Rectal smooth muscle tissue (tissue), 1 donor: Measurements from ENCODE around the gene P2RX6.
"Not testable (repeated sequence)": the region's sequence is repeated elsewhere in the genome, so short reads cannot be mapped to it uniquely, and the experiment has no call there.

Experiments
- H3K27ac ChIP-seq: one replicate; pipeline ENCODE4 v1.7.0; 2013; ENCODE audit warnings: low read depth, low read length, inconsistent platforms
- H3K27me3 ChIP-seq: one replicate; pipeline ENCODE4 v1.7.0; 2013; ENCODE audit warnings: low read length; ENCODE audit not compliant: control insufficient read depth, insufficient read depth
- H3K36me3 ChIP-seq: one replicate; pipeline ENCODE4 v1.7.0; 2013; ENCODE audit warnings: low read length; ENCODE audit not compliant: control insufficient read depth, insufficient read depth
- H3K4me1 ChIP-seq: one replicate; pipeline ENCODE4 v1.7.0; 2013; ENCODE audit warnings: low read length; ENCODE audit not compliant: control insufficient read depth, insufficient read depth
- H3K4me3 ChIP-seq: one replicate; pipeline ENCODE4 v1.7.0; 2013; ENCODE audit warnings: low read length
- H3K9ac ChIP-seq: one replicate; pipeline ENCODE4 v1.7.0; 2013; ENCODE audit warnings: low read length

The P2RX6 gene

DNA sequence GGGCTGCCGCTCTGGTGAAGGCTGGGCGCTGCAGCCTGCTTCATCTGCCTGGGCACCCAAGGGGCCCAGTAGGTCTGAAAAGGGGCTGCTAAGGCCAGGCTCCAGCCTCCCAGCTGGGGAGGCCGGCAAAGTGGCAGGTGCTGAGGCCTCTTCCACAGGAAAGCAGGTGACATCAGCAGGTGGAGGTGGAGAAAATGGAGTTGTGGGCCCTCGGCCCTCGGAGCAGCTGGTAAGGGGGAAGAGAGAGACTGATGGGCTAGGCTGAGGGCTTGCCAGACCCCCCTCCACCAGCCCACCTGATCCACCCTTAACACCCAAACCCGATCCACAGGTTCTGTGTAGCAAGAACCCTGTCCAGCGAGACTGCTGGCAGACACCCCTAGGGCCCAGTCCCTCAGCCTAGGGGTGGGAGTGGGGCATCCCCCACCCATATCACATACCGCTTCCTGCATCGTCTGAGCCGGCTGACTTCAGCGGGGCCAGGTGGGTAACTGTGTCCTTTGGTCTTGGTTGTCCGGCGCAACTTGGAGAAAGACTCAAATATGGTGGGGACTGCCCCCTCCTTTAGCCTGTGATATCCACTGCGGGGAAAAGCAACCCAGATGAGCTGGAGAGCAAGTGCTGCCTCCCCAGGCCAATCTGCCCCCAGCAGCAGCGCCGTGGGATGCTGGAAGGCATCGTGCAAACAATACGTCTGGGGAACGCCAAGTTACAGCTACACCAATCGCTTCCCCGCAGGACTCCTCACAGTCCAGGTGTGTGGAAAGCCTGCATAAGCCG, 14.6 kb upstream of the P2RX6 start:
- Histone ChIP-seq H3K9ac (peak overlapping the region; percentile 63), H3K4me1 (peaks cover 17% of the 10 kb centered on the region), H3K27me3 (no peaks in the 10 kb centered on the region), H3K36me3 (peaks cover 18% of the 10 kb centered on the region), H3K4me3 (peak overlapping the region; percentile 79), H3K27ac (peak overlapping the region; percentile 98)

DNA sequence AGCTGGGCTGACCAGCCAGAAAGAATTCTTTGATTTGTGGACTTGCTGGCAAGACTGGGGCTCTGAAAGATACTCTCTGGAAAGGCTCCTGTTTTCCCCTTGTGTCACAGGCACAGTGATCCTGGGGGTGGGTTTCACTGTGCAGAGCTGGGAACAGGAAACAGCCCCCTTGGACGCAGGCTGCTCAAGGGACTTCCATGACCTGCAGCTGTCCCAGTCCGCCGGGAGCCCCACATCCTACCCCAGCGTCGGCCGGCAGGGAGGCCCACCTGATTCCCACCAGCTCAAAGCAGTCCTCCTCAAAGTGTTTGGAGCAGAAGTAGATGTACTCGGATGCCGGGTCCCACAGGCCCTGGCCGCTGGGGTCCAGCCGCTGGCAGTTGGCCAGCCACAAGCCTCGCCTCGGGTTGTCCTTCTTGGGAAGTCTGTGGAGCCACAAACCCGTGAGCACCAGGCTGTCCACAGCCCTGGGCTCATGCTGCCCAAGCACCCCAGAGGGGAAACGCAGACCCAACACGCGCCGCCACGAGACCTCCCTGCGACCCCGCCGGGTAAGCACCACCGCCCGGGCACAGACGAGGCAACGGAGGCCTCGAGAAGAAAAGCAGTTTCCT, 13.9 kb upstream of the P2RX6 start:
- Histone ChIP-seq H3K27me3 (no peaks in the 10 kb centered on the region), H3K27ac (peak overlapping the region; percentile 98), H3K4me1 (peaks cover 17% of the 10 kb centered on the region), H3K9ac (peak overlapping the region; percentile 63), H3K4me3 (peak overlapping the region; percentile 79), H3K36me3 (peaks cover 18% of the 10 kb centered on the region)

DNA sequence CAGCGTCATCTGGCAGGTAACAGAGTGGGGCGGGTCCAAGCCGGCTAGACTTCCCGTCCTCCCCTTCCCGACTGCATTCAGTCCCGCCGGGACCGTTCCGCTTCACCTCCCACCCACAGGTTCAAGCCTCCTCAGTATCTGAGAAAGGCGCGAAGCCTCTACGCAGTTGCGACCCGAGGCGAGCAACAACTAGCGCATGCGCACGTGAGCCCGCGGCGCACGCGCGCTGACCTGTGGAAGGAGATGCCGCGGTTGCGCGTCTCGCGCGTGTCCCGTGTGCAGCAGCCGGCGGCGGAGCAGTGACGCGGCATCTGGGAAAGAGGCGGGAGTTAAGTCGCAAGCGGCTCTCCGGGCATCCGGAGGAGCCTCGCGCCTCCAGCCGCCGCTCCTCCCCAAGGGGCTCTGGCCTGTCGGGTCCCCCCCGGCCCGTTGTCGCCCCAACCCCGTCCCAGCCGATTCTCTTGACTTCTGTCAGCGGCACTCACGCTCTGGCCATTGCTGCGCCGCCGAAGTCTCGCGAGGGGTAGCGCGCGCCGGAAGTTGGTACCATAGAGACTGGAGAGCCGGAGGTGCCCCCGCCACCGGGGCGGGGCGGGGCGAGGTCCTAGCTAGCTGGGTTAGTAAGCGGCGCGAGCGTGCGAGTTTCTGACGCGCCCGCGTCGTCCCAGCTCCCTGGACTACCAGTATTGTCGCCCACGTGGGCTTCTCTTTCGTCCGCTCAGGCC, 13.2 kb upstream of the P2RX6 start, which contains the start of gene THAP7:
Gene THAP7 (minus strand): TSS at position 518 of the 725 bp plus-strand sequence. CDS start 207 bp downstream, at position 311.
- H3K4me3 ChIP-seq: peak within 1 kb of the TSS; percentile 79
- peak within 1 kb of the TSS; percentile 70 for H3K9ac ChIP-seq
- H3K36me3 ChIP-seq: peaks cover 16% of the 10 kb centered on the region
- peak within 1 kb of the TSS; percentile 98 for H3K27ac ChIP-seq
- peaks cover 17% of the 10 kb centered on the region for H3K4me1 ChIP-seq
- no peaks in the 10 kb centered on the region for H3K27me3 ChIP-seq

DNA sequence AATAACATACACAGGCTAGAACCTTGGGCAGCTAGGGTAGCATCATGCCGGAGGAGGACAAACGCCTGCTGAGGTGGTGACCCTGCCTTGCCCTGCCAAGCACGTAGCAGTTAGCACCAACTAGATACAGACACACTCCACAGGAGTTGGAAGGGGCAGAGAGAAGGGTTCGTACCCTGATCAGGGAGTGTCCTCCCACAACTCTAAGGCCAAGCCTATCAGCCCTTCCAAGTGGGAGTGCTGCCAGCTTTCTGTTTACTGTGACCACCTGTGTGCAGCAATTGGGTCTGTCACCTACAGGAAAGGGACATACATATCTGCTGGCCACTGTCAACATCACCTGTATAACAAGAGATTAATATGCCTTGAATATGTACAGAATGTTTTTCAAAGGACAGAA, 11.2 kb upstream of the P2RX6 start:
- Histone ChIP-seq H3K27ac (no peak overlapping the region), H3K9ac (no peak overlapping the region), H3K36me3 (peaks cover 10% of the 10 kb centered on the region), H3K4me3 (no peak overlapping the region), H3K4me1 (peaks cover 17% of the 10 kb centered on the region), H3K27me3 (no peaks in the 10 kb centered on the region)

DNA sequence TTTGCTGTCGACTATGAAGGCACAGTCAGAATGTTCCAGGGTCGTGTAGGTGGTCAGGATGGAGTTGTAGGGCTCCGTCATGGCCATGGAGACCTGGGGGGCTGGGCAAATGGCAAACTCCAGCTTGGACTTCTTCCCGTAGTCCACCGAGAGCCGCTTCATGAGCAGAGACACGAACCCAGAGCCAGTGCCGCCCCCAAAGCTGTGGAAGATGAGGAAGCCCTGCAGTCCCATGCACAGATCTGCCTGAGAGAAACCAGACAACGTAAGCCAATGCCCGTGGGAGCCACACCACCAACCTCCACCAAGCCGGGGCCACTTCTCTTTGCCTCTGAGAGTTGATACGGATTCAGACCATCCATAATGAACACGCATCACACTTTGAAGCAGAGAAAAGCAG, 5.8 kb upstream of the P2RX6 start:
- not testable (repeated sequence) for H3K27me3 ChIP-seq, H3K4me3 ChIP-seq, H3K36me3 ChIP-seq, H3K9ac ChIP-seq, H3K27ac ChIP-seq, H3K4me1 ChIP-seq

DNA sequence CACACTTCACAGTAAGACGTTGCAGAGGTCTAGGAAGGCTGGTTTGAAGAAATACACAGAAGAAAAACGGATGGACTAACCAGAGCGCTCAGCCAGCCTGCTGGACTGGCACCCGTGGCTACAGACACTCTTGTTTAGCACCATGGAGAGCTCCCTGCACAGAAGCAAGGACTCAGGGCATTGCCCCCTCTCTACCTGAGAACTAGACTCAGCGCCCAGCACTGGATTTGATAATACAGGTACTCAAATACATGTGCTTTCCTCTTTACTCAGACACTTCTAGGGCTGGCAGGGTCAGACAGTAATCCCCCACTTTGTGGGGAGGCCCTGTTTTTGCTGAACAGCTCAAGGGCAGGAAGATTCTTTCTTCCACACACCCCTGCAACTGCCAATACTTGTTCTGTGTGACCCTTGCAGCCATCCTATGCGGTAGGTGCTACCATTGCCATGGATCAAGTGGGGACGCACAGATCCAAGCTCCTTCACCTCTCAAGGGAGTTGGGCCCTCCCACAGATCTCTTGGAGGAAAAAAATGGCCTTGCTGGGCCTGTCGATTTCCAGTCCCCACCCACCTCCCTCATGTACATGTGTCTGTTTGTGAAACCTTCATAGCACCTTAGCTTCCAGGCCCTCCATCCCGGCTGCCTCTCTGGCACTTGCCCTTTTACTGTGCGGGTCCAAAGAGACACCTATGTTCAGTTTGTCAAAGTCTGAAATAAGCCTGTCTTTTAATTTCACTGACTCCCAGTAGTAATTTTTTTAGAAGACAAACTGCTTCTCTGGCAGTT, 5.1 kb upstream of the P2RX6 start:
- H3K27me3 ChIP-seq: no peaks in the 10 kb centered on the region
- H3K4me1 ChIP-seq: peaks cover 9% of the 10 kb centered on the region
- H3K9ac ChIP-seq: no peak overlapping the region
- H3K27ac ChIP-seq: no peak overlapping the region
- no peak overlapping the region for H3K4me3 ChIP-seq
- H3K36me3 ChIP-seq: no peaks in the 10 kb centered on the region

DNA sequence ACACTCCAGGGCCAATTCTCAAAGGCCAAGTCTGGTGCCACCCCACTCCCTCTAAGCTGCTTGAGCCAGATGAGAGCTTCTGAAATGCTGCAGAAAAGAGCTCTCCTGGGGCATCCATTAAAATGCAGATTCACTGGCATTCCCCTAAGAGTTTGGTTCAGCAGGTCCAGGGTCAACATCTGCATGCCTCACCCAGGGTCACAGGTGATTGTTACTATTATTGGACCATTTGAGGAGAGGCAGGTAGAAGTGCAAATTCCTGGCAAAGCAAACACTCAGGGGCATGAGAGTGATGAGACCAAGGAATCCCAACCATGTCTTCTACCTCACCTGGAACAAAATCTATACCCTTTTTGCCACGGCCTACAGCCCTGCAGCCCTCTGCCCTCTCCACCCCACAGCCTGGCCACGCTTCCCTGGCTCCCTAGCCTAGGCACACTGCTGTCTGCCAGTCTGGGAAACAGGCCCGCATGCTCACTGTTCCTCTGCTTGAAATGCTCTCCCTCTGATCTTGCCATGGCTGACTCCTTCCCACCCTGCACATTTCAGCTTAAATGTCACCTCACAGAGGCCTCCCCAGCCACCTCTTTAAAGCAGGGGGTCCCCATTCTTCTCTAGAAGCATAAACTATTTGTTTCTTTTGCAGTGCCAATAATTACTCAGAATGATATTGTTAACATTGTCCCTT, 4.4 kb upstream of the P2RX6 start:
- Histone ChIP-seq H3K4me1 (peaks cover 12% of the 10 kb centered on the region), H3K9ac (no peak overlapping the region), H3K4me3 (no peak overlapping the region), H3K27ac (no peak overlapping the region), H3K36me3 (no peaks in the 10 kb centered on the region), H3K27me3 (no peaks in the 10 kb centered on the region)

DNA sequence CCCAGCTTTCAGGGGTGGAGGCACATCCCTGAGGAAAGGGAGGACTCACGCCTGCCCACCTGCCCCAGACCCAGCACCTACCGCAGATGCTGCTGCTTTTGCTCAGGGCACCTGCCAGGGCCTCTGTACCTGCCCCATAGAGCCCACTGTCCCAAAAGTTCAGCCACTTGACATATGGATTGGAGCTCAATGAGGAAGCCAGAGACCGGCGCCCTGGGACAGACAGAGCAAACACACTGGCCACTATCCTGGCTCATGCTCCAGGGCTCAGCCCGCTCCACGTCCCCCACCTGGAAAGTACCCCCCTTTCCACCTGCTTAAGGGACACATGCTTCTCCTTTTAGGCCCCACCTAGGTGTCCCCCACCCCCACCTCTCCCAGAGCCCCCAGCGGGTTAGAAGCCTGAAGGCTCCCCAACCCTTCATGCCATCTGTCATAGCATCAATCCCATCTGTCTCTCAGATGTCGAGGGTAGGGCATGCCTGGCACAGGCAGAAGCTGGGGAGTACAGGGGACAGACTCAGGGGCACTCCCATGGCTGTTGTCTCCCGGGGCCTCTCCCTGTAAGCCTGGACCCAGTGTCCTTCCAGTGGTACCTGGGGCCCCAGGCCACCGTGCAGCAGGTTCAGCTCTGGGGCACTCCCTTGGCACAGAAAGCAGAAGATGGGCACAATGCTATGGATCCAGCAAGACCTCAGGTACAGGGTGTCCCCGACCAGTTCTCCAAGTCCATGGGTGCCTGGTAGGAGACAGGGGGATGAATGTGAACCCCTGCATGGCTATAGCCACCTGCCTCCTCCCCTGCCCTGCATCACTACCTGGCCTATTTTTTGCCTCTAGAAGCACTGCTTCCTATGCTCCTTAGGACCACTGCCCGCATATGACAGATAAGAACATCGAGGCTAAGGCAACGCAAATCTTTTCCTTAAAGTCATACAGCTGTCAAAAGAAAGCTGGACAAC, 2.2 kb upstream of the P2RX6 start:
- H3K27me3 ChIP-seq: no peaks in the 10 kb centered on the region
- H3K4me3 ChIP-seq: no peak overlapping the region
- no peak overlapping the region for H3K27ac ChIP-seq
- peaks cover 12% of the 10 kb centered on the region for H3K4me1 ChIP-seq
- H3K36me3 ChIP-seq: no peaks in the 10 kb centered on the region
- no peak overlapping the region for H3K9ac ChIP-seq

DNA sequence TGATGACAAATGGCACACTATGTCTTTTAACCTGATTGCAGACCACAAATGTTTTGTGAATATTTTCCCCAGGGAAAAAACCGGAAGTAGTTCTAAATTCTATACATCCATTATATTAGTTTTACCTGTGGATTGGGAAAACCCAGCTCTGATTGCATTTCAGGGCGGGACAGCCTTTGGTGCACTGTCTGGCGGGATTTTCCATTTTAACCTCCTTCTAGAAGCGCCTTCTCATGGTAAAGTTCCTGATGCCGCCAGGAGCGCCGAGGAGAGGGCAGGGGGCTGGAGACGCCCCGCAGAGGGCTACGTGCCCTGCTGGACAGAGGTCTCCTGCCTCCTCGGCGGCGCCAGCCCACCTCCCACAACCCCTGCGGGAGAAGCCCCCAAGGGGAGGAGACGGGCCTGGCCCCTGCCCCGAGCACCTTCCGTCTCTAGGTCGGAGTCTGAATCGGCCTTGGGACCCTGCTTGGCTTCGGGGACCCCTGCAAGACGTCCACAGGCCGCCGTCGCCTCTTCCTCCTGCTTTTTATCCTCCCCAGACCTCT, 1.2 kb upstream of the P2RX6 start:
- Histone ChIP-seq H3K27ac (peak overlapping the region; percentile 23), H3K9ac (no peak overlapping the region), H3K4me3 (peak overlapping the region; percentile 53), H3K36me3 (no peaks in the 10 kb centered on the region), H3K27me3 (no peaks in the 10 kb centered on the region), H3K4me1 (peaks cover 12% of the 10 kb centered on the region)

DNA sequence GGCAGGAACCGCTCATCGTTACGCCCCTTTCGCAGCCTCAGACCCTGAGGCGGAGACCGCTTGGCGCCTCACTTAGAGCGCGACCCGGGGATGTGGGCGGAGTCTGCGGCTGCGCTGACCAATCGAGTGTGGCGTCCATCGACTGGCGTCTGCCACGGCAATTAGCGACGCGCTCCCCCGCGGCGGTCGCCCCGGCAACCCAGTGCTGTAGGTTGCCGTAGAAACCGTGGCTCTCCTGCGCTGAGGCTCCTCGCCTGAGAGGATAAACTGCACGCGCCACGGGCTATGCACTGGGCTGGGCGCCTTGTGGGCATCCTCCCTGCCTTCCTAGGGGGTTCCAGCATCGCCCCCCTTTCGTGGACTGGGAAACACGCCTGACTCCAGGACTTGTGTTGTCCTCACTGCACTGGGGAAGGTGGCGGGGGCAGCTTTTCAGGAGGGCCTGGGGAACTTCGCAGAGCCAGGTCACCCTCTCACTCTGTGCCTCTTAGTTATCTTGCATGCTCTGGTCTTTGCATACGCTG, 701 bp upstream of the P2RX6 start:
- H3K36me3 ChIP-seq: no peaks in the 10 kb centered on the region
- H3K9ac ChIP-seq: no peak overlapping the region
- H3K27me3 ChIP-seq: no peaks in the 10 kb centered on the region
- peak overlapping the region; percentile 53 for H3K4me3 ChIP-seq
- H3K4me1 ChIP-seq: peaks cover 12% of the 10 kb centered on the region
- H3K27ac ChIP-seq: no peak overlapping the region
